Islet of Langerhans (tissue), 1 donor: ENCODE measurements around the gene GNPTG.

ENCODE experiments used
- FAIRE-seq: peaks from one replicate; lab custom pipeline; 2011; peaks lifted over from hg19 to GRCh38; lab: Jason Lieb, UNC

Gene GNPTG

DNA sequence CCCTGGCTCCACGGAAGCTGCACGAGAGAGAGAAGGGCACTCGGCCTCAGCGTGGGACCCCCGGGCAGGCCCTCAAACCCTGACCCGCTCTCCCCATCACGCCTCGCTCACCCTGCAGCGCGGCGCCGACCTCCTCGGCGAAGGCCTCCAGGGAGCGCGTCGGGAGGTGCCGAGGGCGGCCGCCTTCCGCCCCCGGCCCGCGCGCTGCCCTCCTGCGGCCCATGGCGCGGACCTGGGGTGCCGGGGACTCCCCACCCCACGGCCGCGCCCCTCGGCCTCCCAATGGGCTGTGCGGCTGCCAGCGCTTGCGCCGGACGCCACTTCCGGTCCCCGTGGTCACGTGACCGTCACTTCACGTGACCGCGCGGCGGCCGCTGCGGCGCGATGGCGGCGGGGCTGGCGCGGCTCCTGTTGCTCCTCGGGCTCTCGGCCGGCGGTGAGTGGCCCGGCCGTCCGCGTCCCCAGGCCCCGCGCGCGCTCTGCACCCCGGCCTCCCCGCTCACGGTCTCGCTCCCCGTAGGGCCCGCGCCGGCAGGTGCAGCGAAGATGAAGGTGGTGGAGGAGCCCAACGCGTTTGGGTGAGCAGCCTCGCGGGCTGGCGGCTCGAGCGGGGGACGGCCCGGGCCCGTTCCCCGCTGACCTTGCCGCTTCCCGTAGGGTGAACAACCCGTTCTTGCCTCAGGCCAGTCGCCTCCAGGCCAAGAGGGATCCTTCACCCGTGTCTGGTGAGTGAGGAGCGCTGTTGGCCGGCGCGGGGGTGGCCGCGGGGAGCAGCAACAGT lies at the start of gene GNPTG, which contains the start of gene TSR3:
Gene GNPTG (plus strand): TSS at position 350 of the 781 bp plus-strand sequence. CDS start 35 bp downstream, at position 385.
Gene TSR3 (minus strand): TSS at position 297 of the 781 bp plus-strand sequence. CDS start 74 bp downstream, at position 223.
- no peak for FAIRE-seq

DNA sequence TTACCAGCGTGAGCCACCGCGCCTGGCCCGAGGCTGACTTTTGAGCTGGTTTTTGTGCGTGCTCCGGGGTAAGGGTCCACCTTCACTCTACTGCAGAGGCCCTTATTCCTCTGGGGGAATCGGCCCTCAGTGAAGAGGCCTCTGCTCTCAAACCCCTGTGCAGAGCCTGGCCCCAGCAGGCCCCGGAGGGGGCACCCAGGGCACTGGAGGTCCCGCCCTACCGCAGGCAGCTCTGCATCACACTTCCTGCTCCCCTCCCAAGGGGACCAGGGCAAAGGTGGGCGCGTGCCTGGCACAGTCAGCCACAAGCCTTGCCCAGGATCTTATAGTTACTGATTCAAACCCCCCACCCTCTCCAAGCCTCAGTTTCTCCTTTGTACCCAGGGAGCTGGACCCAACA lies 45.9 kb upstream of the GNPTG start:
- FAIRE-seq = no peak

DNA sequence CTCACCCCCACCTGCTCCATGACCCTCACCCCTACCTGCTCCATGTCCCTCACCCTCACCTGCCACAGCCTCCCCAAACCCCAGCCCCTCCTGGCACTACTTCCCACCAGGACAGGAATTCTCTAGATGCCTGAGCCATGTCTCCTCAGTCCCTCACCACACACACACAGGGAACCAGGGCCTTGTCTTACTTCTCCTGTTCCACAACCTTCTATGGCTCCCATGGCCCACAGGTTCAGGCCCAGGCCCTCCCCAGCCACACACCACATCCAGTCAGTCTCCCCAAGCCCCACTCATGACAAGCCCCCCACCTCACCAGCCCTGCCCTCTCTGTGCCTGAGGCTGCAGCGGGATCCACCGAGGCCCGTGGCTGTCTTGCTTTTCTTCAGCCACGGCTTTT lies 45.4 kb upstream of the GNPTG start:
- FAIRE-seq = no peak

DNA sequence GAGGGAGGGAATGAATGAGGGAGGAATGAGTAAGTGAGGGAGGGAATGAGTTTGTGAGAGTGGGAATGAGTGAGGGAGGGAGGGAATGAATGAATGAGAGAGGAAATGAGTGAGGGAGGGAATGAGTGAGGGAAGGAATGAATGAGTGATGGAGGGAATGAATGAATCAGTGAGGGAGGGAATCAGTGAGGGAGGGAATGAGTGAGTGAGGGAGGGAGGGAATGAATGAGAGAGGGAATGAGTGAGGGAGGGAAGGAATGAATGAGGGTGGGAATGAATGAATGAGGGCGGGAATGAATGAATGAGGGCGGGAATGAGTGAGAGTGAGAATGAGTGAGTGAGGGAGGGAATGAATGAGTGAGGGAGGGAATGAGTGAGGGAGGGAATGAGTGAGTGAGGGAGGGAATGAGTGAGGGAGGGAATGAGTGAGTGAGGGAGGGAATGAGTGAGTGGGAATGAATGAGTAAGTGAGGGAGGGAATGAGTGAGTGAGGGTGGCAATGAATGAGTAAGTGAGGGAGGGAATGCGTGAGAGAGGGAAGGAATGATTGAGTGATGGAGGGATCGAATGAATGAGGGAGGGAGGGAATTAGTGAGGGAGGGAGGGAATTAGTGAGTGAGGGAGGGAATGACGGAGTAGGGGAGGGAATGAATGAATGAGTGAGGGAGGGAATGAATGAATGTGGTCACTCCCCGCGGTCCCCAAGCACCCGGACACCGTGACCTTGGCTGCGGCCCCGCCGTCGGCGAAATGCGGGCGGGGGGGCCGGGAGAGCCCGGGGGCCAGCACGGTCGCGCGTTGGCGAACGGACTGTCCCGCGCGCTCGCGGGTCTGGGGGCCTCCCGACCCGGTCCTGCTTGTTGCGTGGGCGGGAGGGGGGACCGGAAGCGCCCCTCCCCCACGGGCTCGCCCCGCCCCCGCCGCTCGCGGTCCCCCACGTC lies 43.4 kb upstream of the GNPTG start:
- no peak for FAIRE-seq

DNA sequence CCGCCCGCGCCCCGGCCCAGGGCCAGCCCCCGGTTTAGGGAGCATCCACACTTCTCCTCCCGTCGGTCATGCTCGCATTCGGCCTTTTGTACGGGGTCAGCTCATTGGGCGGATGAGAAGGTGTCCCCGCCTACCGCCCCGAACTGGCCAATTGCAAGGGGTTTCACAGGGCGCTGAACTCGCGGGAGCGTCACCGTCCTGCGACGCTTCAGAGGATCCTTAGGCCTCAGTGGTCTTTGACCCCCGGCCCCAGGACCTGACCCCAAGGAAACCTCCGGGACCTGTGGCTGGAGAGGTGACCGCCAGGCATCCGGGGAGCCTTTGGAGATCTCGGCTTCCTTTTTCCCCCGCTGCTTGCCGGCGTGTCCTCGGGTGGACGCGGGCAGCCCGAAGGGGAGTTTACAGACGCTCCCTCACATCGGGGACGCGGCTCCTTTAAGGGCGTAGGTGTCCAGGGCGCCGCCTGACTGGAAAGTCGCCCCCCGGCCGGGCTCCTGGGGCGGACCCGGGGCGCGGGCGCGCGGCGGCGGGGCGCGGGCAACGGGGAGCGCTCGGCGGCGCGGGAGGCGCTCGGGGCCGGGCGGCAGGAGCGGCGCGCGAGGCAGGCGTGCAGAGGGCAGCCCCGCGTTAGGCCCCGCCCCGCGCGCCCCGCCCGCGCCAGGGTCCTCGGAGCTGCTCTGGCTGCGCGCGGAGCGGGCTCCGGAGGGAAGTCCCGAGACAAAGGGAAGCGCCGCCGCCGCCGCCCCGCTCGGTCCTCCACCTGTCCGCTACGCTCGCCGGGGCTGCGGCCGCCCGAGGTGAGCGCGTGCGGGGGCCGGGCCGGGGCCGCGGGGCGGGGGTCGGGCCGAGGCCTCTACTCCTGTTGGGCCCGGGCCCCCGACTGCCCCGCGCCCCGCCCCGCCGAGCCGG lies 42.5 kb upstream of the GNPTG start, which contains the start of gene UBE2I:
Gene UBE2I (plus strand): TSS at position 660 of the 909 bp plus-strand sequence. CDS start 4,395 bp downstream, outside the sequence.
- no peak for FAIRE-seq

DNA sequence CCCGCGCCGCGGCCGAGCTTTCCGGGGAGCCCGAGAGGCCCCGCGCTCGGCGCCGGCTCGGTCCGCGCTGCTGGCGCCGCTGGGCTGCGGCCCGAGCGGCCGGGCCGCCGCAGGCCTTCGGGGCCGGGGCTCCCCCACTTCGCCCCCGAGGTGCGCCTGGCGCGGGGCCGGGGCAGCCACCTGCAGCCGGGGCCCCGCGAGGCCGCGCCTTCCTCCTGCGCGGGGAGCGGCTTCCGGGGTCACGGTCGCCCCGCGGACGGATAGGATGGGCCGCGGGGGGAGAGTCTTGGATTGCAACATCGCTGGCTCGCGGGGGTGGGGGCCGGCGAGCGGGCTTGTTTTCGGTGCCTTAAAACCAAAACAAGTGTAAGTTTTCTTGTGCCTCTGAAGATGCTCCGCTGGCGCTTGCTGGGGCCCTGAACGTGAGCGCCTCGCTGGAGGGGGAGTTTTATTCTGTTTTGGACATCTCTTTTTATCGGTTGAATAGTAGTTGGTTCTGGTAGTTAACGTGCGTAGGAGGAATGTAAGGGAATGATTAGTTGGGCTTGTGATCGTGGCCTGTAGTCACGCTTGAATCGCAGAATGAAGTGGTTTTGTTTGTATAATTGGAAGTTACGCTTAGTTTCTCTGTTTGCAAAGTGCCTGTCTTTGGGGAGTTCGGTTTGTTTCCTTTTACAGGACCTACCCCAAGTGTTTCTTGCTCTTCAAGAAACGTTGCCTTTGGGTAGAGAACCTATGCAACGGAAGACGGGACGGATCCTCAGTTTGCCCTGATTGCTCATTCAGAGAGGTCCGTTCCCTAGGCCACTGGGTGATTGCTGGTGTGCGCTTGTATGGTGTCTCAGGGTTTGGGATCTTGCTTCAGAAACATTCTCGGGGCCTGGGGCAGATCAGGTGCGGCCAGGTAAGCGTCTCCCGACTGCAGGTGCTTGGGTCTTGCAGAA lies 41.6 kb upstream of the GNPTG start:
- no peak for FAIRE-seq

DNA sequence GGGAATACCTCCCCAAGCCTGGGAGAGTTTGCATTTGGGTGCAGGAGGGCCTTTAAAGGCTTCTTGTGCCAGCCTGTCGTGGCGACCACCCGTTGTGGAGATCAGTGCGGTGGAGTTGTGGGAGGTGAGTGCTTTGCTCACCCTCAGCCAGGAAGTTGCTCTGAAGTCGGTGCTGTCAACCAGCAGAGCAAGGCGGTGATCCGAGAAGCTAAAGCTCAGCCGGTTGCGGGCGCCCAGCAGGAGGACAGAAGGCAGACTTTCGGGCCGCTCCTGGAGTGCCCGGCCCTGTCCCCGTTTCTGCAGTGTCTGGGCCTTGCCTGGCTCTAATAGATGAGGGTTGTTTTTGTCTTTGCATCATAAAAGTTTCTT lies 40.9 kb upstream of the GNPTG start:
- FAIRE-seq = no peak

DNA sequence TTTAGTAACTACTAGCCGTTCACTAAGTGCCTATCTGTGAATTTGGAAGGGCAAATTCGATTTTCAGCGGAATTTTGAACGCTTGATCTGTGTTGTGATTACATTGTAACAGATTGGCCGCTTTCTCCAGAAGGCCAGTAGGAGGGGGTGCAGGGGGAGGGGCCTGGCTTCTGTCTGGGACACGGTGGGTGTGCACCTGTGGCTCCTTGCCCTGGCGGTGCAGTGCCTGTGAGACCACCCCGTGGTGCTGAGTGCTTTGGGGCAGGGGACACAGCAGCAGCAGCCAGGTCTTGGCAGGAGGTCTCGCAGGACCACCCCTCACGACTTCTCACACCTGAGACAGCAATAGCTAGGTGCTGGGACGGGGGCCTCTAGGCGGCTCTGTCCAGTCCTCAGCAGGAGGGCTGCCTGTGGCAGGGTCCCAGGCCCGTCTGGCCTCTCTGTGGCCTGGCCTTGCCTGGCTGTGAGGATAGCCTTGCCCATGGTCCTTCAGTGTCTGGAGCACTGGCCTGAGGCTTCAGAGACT lies 40.5 kb upstream of the GNPTG start:
- no peak for FAIRE-seq

DNA sequence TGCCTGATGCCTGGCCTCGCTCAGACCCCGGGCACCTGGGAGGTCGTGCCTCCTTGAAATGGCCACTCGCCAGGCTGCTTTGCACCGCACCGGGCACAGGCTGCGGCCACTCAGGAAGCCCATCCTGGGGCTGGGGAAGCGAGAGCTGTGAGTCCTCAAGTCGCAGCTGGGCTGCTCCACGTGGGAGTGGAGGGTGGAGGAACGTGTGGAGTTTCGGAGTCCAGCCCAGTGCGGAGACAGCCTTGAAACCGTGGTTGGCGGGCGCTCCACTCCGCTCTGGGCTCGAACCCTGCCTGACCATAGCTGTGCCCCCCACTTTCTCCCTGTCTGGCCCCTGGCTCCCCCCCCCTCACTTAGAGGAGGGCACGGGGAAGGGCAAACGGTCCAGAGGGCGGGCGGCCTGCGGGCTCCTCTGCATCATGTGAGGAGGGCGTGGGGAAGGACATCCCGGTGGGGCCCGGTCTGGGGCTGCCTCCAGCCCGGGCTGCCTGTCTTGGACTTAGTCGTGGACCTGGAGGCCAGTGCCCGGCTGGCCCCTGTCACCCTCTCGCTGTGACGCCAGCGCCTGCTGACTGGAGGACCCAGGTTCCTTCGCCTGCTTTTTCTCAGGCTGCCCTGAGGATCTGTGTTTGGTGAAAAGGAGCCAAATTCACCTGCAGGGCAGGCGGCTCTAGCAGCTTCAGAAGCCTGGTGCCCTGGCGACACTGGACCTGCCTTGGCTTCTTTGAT lies 39.8 kb upstream of the GNPTG start:
- FAIRE-seq = no peak

DNA sequence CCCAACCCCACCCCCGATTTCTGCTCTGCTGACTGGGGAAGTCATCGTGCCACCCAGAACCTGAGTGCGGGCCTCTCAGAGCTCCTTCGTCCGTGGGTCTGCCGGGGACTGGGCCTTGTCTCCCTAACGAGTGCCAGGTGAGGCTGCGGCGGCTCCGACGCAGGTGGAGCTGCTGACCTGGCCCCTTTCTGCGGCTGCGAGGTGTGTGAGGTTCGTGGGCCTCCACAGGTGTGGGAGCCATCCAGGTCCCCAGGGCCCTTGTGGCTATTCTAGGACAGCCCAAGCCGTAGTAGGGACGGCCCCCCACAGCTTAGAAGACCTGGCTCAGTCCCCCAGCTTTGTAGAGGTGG lies 39.3 kb upstream of the GNPTG start:
- FAIRE-seq = no peak

DNA sequence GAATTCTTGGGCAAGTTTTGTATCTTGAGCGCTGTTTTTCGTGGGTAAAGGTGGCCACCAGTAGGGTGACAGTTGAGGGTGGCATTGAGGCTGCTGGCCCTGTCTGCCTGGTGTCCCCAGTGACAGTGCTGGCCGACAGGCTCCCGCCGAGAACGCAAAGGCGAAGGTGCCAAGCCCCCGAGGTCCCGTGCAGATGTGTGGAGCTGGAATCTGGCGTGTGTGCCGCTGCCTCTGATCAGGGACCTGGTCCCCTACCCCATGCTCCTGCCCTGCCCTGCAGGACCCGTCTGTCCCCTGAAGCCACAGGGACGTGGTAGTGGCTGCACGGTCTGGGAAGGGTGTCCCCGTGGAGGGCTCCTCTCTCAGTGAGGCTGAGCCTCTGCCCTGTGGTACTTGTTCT lies 38.8 kb upstream of the GNPTG start:
- no peak for FAIRE-seq

DNA sequence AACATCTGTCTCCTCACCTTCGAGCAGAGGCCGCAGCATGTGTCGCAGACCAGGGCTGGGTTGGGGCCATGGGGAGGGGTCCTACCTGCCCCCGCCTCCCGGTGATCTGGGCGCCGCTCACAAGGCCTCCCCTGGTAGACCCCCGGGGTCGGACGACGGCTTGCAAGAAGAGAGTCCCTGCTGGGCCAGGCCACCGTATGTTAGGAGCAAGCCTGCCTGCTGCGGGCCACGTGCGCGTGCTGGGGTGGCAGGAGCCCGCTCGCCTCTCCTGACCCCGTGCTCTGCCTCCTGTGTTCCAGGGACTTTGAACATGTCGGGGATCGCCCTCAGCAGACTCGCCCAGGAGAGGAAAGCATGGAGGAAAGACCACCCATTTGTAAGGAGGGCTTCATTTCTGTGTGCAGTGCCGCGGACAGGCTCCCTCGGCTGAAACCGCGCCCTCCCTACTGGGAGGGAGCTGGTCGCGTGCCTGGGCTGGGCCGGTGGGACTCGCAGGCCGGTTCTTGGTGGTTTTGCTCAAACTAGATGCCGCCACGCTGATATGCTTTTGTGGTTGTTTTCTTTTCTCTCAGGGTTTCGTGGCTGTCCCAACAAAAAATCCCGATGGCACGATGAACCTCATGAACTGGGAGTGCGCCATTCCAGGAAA lies 37.9 kb upstream of the GNPTG start:
- no peak for FAIRE-seq

DNA sequence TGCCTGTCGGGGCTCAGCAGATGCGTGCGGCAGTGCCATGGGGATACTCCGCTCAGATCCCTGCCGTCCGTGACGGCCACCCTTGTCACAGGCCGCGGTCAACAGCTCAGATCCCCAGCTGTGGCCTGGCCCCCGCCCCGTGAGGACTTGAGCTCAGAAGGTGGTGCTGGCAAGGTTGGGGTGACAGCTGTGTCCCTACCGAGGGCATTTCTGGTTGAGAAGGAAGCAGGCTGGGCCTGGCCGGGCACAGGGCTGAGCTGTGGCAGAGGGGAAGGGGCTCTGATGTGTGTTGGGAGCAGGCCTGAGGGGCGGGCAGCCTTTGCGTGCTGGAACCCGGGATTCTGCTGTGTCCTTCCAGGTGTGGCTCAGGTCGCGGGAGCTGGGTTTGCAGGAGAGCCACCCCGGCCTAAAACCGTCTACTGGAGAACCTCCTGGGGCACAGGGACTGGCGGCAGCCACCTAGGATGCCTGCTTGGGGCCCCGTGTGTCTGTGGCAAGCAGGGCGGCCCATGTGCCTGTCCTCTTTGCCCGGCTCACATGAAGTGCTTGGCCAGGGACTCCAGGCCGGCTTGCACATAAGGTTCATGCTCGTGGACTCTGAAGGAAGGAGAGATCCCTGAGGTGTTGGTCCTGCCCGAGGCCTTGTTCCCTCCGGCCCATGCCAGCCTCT lies 37.2 kb upstream of the GNPTG start:
- FAIRE-seq = no peak

DNA sequence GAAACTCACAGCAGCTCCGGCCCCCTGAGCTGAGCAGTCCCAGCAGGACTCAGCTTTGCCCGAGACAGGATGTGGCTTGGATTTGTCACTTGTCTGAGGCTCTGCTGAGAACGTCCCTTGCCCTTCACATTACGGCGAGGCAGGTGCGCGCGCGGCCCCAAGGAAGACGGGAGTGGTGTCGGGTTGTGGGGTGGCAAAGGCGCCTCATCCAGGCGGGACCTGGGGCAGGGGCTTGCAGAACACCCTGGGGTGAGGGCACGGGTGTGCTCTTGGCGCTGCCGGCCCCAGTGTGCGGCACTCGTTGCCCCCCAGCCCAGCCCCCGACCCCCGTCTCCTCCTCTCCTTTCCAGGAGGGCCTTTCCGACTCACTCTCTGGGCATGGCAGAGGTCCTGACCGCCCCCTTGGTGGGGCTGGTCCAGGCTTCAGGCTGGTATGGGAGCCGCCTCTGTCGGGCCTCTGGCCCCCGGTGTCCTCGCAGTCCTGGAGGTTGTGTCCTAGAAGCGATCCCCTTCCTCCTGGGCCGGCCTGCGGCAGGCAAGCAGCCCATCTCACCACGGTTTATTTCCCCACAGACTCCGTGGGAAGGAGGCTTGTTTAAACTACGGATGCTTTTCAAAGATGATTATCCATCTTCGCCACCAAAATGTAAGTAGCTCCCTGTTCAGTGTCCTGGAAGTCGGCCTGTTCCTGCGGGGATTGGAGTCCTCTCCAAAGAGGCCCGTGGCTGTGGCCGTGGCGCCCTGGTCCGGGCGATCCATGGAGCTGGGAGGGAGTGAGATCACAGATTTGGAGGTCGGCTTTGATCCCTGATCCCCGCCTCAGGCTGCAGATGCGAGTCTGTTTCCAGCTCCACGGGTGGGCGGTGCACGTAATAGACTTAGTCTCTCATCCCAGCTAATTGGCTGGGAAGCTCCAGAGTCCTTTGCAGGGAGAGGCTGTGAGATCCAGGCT lies 36.4 kb upstream of the GNPTG start:
- no peak for FAIRE-seq

DNA sequence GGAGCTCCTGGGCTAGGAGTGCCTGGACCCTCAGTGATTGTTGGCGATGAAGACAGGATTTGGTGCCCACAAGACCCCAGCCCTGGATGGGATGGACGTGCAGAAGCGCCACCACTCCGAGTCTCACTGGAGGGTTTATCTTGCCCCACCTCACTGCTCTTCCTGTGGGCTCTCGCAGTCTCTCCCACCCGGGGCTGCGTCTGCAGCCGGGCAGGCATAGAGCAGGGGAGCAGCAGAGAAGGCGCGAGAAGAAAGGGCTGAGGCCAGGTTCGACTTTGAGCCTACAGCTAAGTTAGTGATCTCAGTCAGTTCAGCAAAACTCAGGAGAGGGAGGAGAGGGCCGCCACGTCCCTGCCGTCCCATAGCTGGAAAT lies 35.7 kb upstream of the GNPTG start:
- no peak for FAIRE-seq

DNA sequence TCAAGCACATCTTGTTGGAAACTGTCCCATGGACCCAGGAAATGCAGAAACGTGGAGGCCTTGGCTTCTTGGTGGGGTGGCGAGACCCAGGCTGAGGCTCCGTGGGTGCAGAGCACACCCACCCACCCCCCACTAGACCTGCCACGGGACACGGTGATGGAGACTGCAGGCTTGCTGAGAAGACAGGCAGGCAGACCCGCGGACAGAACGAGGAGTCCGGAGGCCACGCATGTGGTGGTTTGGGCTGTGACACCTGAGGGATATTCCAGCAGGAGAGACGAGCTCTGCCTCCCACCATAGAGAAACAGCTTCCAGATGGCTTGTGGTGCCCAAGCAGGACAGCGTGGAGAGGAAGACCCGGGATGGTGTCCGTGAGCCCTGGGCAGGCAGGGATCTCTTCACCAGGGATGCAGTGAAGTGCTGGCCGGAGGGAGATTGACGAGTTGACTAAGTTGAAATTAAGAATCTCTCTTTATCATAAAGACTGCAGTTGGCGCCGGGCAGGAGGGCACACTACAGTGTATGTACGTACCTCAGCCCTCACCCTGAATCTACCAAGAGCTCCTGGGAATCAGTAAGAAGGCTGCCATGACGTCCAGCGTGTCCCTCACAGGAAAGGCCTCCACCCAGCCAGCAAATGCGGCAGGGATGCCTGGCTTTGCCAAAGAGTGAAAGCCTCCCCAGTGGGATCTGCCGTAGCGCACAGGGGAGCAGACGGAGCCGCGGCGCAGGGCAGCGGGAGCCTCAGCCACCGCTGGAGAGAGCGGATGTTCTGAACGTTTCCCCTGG lies 34.1 kb upstream of the GNPTG start:
- no peak for FAIRE-seq

DNA sequence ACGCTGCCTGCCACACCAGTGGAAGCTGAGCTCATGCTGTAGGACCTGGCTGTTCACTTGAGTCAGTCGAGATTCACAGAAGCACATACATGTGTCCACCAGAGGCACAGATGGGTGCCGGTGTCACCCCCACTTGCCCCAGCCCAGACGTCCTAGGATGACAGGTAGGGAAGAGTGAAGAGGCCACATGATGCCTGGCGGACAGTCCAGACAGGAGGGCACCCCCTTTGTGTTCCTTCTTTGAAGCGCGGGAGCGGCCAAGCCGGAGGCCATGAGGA lies 33.5 kb upstream of the GNPTG start:
- FAIRE-seq = no peak
